Heart left ventricle (tissue), 13 donors: ENCODE data around the gene GDF10.

Experiments
- POLR2A ChIP-seq, 2 donors: fragments of 450-650 bp; IDR thresholded peaks; one replicate each; pipeline ENCODE4 v1.6.1; 2017; ENCODE audit warnings: antibody characterized with exemption in 2 of 2, mild to moderate bottlenecking in 2 of 2, moderate library complexity in 2 of 2
- TF ChIP-seq, protein P1 (sequence below), 12 donors: fragments of 200-600 bp; sonication (generic) in 4 of 12; IDR thresholded peaks; one replicate each; pipeline versions ENCODE4 v1.5.0 to v1.8.0; 2018 to 2022; ENCODE audit warnings: antibody characterized with exemption in 12 of 12, mild to moderate bottlenecking in 5 of 12
- donor health status: ischemic (EF 13 %, LVEDD 7.1; RV severe dilation, severe dysfunction).
- donor health status: DM: no; HTN: yes; CAD: no.
- donor health status: DM: no; HTN: no; CAD: no.
- donor health status: ischemic (EF 25% LVEDD 6.9; RV normal size, moderate dysfunction).
- donor health status: ischemic (EF 25% LVEDD 5.7; RV mildly dilated, moderate dysfunction).
- donor health status: ischemic (EF 35%, LVEDD 5.7; RV mildly dilated, moderate dysfunction).
- donor health status: nonischemic (EF 11% LVEDD 7.7; RV severe dilation, severe dysfunction).
- donor health status: DM: yes; HTN: yes; CAD: no.
- donor health status: PGD.
- donor health status: ischemic (EF 29% LVEDD 5.4; RV normal size, mild dysfunction).
- donor health status: nonischemic (EF 23%, LVEDD 6.1; RV moderate dilation, normal function).

DNA sequence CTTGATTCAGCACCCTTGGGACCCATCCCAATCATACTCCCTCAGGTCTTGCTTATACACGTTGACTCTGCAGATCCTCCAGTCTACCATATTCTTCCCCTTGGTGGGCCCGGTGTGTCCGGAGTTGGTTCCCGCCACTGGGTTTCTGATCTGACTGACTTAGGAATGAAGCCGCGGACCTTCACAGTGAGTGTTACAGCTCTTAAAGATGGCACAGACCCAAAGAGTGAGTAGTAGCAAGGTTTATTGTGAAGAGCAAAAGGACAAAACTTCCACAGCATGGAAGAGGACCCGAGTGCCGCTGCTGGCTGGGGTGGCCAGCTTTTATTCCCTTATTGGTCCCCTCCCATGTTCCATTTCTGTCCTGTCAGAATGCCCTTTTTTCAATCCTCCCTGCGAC lies 5.9 kb upstream of the GDF10 start:
- TF ChIP-seq, protein P1, sequence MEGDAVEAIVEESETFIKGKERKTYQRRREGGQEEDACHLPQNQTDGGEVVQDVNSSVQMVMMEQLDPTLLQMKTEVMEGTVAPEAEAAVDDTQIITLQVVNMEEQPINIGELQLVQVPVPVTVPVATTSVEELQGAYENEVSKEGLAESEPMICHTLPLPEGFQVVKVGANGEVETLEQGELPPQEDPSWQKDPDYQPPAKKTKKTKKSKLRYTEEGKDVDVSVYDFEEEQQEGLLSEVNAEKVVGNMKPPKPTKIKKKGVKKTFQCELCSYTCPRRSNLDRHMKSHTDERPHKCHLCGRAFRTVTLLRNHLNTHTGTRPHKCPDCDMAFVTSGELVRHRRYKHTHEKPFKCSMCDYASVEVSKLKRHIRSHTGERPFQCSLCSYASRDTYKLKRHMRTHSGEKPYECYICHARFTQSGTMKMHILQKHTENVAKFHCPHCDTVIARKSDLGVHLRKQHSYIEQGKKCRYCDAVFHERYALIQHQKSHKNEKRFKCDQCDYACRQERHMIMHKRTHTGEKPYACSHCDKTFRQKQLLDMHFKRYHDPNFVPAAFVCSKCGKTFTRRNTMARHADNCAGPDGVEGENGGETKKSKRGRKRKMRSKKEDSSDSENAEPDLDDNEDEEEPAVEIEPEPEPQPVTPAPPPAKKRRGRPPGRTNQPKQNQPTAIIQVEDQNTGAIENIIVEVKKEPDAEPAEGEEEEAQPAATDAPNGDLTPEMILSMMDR (IDR thresholded peaks at IDR 0.05), result no peak
- TF ChIP-seq POLR2A (IDR thresholded peaks at IDR 0.05), result no peak
